ENCODE measurements around the gene SLX4IP. TPM values are rescaled to one million over a fixed set of nuclear protein-coding genes. Genes with fewer than 3 reads are reported as not detected.
"Not testable (repeated sequence)": the region's sequence is repeated elsewhere in the genome, so short reads cannot be mapped to it uniquely, and the experiment has no call there.

SLX4IP gene
- total RNA-seq (2014; rRNA removed; shearing (Covaris generic)), result 4.7 and 5.2 TPM in 2 replicates

DNA sequence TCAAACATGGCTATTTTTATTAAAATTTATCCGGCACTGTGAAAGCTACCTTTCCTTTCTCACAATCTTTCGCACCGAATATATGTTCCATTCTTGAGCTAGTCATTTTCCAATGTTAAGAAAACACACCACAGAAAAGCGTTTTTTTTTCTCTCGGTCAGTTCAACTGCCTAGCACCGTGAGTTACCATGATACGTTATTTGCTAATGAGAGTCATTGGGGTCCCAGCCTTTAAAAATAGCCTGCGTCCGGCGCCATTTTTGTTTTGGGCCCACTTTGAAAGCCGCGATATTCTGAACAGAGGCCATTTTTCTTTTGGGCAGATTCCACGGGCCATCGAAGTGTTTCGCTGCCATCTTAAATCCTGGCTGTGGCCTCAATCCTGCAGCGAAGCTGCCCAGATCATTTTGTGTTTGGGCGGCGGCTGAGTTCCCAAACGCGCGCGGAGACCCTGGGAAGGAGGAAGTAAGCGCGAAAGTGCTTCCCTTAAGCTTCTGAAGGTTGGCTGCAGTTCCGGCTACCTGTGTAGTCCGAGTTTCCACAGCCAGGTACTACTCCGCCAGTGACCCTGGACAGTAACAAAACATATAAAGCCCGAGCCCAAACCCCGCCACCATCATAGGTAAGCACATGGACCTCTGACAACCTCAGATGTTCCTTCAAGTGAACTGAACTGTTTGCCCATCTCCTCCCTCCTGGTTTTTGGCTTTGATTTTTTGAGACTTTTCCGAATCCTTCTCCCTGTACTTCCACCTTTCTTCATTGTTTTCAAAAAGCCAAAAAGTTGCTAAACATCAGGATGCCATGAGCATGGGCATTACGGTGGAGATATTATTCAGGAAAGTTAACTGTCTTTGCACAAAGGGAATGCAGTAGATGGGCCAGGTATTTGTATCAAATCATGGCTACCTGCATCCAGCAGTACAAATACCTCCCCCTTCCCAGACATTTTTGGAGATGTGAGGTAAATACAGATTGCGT is at the start of gene SLX4IP:
TSS of gene SLX4IP (plus strand) at position 474 of the 981 bp plus-strand sequence. CDS start 22,900 bp downstream, outside the sequence.
- peak; percentile 93 for DNase-seq (ENCODE audit: low spot score)

DNA sequence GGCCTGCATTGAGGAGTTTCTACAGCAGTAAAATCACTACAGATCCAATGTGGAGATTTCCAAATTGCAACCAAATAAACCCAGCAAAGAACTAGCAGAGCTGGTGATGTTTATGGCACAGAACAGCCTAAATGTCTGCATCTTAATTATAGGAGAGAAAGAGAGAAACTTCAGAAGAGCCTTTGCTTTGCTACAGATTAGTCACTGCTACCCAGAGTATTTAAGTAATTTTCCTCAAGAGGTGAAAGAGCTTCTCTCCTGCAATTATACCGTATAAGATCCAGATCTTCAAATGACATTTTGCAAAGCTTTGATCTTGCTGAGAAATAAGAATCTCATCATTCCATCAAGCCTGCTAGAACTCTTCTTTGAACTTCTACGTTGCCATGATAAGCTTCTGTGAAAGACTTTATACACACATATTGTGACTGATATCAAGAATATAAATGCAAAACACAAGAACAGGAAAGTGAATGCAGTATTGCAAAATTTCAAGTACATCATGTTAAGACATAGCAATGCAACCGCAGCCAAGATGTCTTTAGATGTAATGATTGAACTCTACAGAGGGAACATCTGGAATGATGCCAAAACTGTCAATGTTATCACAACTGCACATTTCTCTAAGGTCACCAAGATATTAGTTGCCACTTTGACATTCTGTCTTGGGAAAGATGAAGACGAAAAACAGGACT is 49.1 kb upstream of the SLX4IP start:
- DNase-seq (ENCODE audit: low spot score), result no peak

DNA sequence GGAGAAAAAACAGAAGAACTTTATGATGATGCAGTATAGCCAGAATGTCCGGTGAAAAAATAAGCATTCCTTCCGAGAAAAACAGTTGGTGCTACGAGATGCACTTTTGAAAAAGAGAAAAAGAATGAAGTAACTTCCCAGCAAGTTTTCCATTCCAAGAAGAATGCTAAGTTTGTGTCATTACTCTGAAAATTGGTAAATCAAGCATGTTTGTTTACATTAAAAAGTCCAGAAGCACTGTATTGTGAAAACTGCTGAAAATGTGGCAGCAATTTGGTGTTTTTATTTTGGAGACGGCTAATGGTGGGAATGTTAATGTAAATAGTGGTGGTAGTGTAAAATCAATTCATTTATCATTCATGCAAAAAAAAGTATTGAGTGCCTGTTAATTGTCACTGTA is 47.4 kb upstream of the SLX4IP start:
- no peak for DNase-seq (ENCODE audit: low spot score)

DNA sequence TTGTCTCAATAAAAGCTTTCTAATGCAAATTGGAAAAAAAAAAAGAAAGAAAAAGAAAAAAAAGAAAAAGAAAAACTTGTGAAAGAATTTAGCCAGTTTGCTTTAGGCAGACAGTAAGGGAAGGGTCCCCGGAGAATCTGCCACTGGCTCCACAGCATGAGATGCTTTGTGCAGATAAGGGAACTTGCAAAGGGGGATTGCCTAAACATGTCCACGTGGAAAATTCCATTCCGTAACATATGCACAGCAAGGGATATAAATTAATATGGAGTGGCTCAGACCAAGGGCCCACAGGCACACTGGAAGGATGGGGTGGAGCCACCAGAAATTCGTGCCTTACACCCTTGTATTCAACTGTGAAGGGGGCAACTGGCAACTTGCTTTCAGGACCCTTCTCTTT is 46.5 kb upstream of the SLX4IP start:
- DNase-seq (ENCODE audit: low spot score), result no peak

DNA sequence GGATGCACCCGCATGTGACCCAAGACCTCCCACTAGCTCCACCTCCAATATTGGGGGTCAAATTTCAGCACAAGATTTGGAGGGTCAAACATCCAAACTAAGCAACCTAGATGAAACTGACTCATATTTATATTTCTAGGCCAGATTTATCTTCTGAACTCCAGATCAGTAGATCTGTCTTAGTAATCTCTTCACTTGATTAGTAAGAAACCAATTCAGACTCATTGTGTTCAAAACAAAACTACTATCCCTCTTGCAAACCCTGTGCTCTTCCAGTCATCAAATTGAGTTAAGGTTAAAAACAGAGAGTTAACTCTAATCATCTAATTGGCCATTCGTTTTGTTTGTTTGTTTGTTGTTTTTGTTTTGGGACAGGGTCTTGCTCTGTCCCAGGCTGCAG is 44.4 kb upstream of the SLX4IP start:
- no peak for DNase-seq (ENCODE audit: low spot score)

DNA sequence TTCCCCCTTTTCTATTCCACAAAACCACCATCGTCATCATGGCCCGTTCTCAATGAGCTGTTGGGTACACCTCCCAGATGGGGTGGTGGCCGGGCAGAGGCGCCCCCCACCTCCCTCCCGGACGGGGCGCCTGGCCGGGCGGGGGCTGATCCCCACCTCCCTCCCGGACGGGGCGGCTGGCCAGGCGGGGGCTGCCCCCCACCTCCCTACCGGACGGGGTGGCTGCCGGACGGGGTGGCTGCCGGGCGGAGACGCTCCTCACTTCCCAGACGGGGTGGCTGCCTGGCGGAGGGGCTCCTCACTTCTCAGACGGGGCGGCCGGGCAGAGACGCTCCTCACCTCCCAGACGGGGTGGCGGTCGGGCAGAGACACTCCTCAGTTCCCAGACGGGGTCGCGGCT is 40.4 kb upstream of the SLX4IP start:
- not testable (repeated sequence) for DNase-seq (ENCODE audit: low spot score)

DNA sequence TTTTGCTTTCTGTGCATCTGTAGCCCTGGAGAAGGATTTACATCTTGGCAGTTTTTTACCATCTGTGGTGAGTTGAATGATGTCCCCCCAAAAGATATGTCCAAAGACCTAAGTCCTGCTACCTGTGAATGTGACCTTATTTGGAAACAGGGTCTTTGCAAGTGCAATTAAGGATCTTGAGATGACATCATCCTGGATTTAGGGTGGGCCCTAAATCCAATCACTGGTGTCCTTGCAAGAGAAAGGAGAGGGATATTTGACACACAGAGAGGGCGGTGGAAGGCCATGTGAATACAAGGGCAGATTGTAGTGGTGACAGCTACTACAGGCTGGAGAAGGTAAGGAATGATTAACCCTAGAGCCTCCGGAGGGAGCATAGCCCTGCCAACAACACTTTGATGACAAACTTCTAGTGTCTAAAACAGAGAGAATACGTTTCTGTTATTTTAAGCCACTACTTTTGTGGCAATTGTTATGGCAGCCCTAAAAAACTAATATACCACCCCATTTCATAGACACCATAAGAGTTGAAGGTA is 36.2 kb upstream of the SLX4IP start:
- DNase-seq (ENCODE audit: low spot score), result no peak

DNA sequence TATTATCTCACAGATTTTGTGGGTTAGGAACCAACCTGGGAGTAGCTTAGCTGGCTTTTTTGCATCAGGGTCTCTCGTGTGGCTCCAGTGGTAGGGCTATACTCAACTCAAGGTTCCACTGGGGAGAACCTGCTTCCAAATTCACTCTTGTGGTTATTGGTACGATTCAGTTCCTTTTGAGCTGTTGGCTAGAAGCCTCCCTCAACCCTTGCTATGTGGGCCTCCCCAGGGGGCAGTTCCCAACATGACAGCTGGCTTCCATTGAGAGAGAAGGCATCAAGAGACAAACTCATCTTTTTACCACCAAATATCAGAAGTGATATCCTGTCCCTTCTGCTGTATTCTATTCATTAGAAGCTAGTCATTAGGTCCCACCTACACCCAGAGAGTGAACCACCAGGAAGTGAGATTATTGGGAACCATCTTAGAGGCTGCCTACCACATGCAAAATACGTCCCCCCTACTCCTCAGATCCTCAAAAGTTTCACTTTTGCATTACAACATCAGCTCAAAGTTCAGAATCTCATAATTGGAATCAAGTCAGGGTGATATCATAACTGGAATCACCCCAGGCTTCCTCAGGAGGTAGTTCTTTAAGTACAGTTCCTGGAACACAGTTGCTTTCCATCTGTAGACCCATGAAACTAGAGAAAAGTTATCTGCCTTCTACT is 32.0 kb upstream of the SLX4IP start:
- DNase-seq (ENCODE audit: low spot score), result no peak

DNA sequence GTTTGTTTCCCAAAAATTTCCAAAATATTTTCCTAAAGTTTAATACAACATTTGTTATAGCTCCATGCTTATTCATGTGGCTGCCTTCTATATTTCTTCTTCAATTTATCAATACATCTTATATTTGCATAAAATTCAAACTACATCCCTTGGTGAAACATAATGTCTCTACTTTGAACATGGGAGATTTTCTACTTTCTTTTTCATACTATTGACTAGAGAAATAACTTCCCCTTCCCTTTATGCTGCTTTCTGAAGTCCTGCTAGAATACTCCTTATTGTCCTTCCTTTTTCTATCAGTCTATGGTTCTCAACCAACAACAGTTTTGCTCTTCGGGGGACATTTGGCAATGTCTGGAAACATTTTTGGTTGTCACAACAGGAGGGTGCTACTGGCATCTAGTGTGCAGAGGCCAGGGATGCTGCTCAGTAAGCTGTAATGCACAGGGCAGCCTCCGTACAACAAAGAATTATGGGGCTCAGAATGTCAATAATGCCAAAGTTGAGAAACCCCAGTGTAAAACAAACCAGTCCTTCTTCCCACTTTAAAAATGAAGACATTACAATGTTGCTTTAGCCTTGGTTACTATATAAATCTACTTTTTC is 31.0 kb upstream of the SLX4IP start:
- DNase-seq (ENCODE audit: low spot score), result no peak

DNA sequence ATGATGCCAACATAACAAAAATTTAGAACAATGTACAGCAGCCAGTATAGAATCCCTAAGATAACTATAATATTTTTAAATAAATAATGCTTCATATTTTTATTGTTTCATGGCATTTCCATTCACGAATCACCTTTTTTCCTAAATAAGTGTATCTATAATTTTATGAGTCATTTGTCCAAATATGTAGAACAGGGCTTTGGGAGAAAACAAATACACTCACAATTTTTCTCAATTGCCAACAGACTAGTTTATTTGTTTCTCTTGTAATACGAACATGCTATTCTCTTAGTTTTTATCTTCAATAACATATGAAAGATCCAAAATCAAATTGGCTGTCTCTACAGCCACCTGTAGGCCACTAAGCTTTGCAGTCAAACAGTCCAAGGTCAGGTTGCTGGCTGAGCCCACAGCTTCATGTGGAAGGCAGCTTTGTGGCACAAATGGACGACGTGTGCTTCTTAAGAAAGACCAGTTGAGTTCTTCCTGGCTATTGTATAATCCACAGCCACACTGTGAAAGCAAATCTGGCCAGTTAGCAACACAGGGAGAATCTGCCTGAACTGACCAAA is 30.1 kb upstream of the SLX4IP start:
- DNase-seq (ENCODE audit: low spot score), result no peak

DNA sequence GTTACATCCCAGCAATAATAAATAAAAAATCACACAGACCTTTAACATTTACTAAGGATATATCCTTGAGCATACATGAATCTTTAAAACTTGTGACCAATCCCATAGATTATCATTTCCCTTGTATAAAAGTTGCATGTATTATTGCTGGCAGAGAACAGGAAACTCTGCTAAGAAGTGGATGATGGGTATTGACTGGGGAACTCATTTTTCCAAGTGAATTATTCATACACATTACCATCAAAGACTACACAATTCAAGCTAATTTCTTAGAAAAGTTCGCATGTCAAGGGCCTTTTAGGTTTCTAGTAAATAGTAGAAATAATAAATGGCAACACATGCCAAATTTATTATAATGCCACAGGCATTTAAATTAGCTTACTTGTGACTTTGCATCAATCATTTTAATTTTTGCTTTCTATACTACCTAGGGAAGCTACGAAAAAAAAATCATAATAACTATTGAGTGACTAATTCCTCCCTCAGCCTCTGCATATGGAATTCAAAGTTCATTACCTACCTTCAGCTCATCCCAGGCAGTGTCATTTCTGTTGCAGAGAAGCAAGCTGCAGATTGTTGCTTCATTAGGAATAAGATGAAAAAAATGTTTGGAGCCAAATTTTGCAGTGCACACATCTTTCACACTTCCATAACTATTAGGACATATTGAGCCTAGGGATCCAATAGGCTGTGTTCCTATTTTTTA is 26.8 kb upstream of the SLX4IP start:
- no peak for DNase-seq (ENCODE audit: low spot score)

DNA sequence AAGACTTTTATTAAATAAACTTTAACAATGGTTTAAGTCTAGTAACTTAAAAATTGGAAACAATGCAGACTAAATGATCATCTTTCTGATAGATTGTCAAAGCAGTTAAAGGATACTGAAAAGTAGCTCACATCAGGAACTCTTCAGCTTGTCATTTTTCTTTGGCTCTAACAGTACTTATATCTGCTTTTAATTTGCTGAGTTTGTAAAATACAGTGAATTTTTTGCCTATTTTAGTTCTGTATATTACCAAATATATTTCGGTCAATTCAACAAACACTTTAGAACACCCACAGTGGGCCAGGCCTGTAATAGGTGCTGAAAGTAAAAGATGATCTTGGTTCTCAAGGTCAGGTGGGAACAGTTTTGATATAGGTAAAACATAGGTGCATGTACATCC is 23.4 kb upstream of the SLX4IP start:
- no peak for DNase-seq (ENCODE audit: low spot score)

DNA sequence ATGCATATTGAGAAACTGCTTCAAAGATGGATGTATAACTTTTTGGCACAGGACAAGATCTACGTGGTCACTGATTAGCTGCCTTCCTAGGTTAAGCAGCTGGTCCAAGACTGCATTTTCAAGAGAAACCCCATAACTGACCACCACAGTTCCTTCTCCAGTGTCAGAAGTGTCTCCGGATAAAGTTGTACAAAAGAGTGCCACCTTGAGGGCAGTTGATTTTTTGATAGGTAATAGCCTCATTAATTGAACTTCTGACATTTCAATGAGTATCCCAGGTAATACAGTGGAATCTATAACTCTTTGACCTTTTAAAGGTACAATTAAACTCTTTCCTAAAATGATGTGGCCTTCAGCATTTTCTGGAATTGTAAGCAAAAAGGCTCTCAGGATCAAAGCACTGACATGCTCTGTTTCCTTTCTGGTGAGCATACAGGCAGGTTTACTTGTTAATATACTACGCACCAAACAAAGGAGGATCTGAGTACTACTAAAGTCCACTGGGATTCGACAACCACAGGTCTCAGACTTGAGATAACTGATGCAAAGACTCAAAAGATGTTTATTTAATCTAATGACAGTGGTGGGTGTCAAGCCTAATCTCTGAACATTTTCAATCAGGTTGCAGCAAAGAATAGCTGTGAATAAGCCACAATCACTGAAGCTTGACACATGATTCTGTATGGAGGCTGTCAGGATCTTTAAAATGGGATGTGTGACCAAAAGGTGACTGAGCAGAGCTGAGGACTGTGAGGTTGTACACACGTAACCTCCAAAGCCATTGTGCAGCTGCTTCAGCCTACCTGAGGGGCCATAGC is 22.3 kb upstream of the SLX4IP start:
- no peak for DNase-seq (ENCODE audit: low spot score)

DNA sequence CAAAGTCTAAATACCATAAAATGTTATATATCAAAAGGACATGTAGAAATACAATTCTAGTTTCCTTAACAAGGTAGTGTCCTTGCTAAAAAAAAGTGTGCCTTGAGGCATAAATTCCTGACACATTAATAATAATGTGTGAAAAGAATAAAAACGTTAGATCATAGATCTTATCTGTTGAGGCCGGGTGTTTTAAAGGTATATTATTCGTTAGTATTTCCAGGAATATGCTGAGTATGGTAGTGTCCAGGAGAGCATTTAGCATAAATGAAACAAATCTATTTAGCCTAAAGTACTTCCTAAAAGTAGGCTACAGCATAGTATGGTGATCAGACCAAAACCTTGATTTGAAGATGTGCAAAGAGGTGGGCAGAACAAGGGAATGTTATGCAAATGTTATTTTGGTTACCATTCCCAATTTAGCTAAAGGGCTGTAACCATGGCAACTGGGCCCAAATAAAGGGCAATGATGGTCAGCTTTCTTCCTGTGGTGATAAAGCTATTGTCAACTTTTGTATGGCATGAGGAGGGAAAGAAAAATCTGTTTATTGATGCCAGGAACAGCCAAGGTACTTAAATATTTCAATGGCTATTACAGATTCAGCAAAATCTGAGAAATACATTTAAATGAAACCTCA is 20.0 kb upstream of the SLX4IP start:
- no peak for DNase-seq (ENCODE audit: low spot score)

DNA sequence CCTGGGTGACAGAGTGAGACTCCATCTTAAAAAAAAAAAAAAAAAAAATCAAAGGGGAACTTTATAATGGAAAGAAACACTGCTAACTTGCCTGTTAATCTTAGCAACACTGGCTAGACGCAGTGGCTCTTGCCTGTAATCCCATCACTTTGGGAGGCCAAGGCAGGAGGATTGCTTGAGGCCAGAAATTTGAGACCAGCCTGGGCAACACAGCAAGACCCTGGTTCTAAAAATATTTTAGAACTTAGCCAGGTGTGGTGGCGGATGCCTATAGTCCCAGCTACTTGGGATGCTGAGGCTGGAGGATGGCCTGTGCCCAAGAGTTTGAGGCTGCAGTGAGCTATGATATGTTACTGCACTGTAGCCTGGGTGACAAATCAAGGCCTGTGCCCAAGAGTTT is 17.9 kb upstream of the SLX4IP start:
- not testable (repeated sequence) for DNase-seq (ENCODE audit: low spot score)

DNA sequence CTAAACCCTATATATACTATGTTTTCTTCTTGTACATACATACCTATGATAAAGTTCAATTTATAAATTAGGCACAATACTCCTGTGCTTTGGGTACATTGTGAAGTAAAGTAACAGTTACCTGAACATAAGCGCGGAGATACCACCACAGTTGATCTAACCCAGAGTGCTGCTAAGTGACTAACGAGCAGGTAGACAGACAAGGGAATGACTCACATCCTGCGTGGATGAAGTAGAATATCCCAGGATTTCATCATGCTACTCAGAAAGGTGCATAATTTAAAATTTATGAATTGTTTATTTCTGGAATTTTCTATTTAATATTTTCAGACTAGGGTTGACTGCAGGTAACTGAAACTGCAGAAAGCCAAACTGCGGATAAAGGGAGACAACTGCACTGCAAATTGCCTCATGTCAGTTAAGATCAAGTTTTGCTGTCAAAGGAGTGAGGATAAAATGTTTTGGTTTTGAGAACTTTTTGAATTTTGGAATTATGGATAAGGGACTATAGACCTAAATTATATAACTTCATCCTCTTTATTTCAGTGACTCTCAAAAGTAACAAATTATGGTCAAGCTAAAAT is 15.5 kb upstream of the SLX4IP start:
- DNase-seq (ENCODE audit: low spot score), result peak; percentile 33

DNA sequence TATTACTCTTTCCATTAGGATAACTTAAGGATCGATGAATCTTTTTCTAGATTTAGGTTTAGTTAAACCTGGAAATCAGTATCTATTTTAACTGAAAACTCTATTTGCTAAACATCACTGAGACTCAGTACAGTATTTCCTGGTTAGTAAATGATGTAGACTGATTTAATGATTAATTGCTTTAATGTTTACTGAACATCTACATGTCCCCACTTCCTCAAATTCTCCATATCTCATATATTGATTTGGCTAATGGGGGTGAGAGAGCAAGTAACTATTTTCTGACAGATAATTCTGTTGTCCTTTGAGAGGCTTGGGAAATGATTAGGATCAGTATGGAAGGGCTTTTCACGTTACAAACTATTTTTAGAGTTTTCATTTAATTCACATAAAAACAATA is 11.4 kb upstream of the SLX4IP start:
- DNase-seq (ENCODE audit: low spot score), result no peak

DNA sequence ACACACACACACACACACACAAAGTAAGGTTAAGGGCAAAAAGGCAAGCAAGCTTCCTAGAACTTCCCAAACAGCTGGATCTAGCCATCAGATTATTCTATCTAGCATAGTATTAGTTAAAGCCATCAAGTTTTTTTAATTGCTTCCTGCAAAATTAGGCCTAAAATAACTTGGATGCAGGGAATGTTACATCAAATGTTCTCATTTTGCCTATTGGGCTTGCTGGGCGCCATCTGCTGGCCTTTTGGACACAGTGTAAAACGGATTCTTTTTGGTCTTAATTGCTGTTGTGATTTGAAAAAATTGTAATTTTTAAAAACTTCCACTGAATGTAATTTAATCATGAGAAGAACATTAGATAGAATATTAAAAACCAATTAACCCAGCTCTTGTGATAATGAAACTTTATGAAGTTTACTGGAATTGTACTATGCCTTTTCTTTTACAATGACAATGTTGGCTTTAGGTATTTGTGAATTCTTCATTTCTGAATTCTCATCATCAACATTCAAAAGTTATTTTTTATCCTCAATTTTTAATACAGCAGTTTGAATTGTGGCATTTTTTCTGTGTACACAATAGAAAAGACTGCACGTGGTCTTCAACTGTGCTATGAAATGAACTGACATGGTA is 7.9 kb upstream of the SLX4IP start:
- DNase-seq (ENCODE audit: low spot score), result peak; percentile 43
